ENCODE data around the gene APC2.

DNA sequence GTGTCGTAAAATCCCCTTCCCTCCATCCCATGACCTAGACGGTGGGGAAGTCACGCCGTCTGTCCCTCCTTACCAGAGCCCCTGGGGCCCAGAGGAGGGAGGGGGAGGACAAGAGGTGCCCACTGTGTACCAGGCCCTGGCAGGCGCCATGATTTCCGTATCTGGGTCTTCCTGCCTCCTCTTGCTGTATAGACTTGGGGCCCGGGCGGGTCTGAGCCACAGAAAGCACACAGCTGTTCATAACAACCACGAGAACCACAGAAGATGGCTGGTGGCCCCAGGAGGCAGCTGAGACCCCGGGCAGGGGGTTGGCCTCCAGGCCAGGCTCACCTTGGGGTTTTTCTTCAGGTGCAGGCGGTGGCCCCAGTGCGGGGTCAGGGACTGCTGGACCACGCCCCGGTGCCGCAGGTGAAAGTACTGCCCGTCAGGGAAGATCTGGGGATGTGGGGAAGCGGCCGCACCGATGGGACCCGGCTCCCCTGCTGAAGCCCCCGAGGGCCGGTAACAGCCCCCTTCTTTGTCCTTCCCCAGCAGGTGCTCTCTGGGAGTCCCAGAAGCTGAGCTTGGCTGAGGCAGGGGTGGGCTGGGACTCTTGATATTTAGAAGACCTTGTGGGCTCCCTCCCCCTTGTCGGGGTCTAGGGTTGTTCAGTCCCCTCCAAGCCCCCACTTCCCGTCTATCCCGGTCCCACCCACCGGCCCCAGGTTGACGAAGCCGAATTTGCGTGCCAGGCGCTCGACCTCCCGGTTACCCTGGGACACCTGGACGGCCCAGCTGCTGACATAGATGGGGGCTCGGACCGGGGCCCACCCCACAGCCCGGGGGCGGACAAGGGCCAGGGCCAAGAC is 39.8 kb downstream of the APC2 start:
- TF ChIP-seq, protein P1, sequence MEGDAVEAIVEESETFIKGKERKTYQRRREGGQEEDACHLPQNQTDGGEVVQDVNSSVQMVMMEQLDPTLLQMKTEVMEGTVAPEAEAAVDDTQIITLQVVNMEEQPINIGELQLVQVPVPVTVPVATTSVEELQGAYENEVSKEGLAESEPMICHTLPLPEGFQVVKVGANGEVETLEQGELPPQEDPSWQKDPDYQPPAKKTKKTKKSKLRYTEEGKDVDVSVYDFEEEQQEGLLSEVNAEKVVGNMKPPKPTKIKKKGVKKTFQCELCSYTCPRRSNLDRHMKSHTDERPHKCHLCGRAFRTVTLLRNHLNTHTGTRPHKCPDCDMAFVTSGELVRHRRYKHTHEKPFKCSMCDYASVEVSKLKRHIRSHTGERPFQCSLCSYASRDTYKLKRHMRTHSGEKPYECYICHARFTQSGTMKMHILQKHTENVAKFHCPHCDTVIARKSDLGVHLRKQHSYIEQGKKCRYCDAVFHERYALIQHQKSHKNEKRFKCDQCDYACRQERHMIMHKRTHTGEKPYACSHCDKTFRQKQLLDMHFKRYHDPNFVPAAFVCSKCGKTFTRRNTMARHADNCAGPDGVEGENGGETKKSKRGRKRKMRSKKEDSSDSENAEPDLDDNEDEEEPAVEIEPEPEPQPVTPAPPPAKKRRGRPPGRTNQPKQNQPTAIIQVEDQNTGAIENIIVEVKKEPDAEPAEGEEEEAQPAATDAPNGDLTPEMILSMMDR (IDR thresholded peaks at IDR 0.05) = no peak
- TF ChIP-seq EZH2phosphoT487 (IDR thresholded peaks at IDR 0.05) (no peak), EZH2 (IDR thresholded peaks at IDR 0.05) (no peak)
